Epidermal melanocyte (primary cell): ENCODE results near the gene PROKR1.

Experiments
- DNase-seq: peaks from one replicate; pipeline ENCODE4 v3.0.0; 2011; ENCODE audit warnings: low spot score; ENCODE audit not compliant: insufficient read length

PROKR1 gene

GRCh38 chr2:68696554-68696953, 53.2 kb downstream of the PROKR1 start:
- no peak for DNase-seq

- DNase-seq = no peak
Observed at GRCh38 chr2:68698567-68699377, 55.4 kb downstream of the PROKR1 start.

GRCh38 chr2:68700560-68700959, 57.2 kb downstream of the PROKR1 start:
- no peak for DNase-seq

- no peak for DNase-seq
Observed at GRCh38 chr2:68706637-68707036, 63.3 kb downstream of the PROKR1 start.
